ENCODE results near the gene ALLC. TPM values are rescaled to one million over a fixed set of nuclear protein-coding genes. Genes with fewer than 3 reads are reported as not detected.

The ALLC gene
- total RNA-seq, 1 donor from 2014 or later = not detected

DNA sequence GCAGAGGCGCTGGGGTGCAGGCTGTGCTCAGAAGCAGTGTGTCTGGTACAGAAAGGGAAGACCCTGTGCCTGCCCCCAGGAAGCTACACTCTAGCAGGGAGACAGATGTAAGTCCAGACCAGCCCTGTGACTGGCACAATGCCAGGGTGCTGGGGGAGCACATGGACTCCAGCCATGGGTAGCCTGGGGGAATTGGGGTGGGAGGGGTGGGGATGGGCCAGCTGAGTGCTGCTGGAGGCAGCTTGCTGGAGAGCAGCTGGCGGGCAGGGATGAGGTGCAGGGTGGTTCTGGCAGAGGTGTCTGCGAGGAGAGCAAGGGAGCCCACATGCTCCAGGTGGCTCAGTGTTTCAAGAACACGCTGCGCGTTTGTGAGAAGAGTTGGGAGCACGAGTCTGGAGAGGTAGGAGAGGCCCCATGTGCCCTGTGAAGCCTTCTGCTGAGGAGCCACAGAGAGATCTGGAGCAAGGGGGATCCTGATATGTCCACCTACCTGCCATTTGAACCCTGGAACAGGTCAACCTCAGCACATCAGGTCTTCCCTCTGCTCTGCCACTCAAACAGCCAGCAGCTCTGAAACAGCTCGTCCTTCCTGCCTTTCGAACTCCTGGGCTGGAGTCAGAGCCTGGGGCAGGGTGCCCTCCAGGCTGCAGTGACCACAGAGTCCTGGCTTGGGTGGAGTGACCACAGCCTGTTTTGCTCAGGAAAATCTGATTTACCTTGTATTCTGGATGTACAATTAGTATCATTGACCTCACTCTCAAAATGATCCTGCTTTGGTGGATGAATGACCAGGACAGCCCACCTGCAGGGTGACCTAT lies 15.1 kb downstream of the ALLC start:
- H3K4me1 Mint-ChIP-seq (ENCODE audit: low read depth, unreplicated experiment) = no peaks in the 10 kb centered on the region
- peaks cover 4% of the 10 kb centered on the region for H3K9me3 Mint-ChIP-seq (ENCODE audit: unreplicated experiment)
- H3K36me3 Mint-ChIP-seq (ENCODE audit: unreplicated experiment) = peaks cover 1% of the 10 kb centered on the region
- no peak overlapping the region for H3K27ac Mint-ChIP-seq (ENCODE audit: unreplicated experiment)
- no peaks in the 10 kb centered on the region for H3K27me3 Mint-ChIP-seq (ENCODE audit: unreplicated experiment)
- TF ChIP-seq, protein P1, sequence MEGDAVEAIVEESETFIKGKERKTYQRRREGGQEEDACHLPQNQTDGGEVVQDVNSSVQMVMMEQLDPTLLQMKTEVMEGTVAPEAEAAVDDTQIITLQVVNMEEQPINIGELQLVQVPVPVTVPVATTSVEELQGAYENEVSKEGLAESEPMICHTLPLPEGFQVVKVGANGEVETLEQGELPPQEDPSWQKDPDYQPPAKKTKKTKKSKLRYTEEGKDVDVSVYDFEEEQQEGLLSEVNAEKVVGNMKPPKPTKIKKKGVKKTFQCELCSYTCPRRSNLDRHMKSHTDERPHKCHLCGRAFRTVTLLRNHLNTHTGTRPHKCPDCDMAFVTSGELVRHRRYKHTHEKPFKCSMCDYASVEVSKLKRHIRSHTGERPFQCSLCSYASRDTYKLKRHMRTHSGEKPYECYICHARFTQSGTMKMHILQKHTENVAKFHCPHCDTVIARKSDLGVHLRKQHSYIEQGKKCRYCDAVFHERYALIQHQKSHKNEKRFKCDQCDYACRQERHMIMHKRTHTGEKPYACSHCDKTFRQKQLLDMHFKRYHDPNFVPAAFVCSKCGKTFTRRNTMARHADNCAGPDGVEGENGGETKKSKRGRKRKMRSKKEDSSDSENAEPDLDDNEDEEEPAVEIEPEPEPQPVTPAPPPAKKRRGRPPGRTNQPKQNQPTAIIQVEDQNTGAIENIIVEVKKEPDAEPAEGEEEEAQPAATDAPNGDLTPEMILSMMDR (IDR thresholded peaks at IDR 0.05; ENCODE audit: partially characterized antibody, unreplicated experiment) = no peak
- no peak for DNase-seq
- H3K4me3 Mint-ChIP-seq (ENCODE audit: unreplicated experiment) = no peak overlapping the region

DNA sequence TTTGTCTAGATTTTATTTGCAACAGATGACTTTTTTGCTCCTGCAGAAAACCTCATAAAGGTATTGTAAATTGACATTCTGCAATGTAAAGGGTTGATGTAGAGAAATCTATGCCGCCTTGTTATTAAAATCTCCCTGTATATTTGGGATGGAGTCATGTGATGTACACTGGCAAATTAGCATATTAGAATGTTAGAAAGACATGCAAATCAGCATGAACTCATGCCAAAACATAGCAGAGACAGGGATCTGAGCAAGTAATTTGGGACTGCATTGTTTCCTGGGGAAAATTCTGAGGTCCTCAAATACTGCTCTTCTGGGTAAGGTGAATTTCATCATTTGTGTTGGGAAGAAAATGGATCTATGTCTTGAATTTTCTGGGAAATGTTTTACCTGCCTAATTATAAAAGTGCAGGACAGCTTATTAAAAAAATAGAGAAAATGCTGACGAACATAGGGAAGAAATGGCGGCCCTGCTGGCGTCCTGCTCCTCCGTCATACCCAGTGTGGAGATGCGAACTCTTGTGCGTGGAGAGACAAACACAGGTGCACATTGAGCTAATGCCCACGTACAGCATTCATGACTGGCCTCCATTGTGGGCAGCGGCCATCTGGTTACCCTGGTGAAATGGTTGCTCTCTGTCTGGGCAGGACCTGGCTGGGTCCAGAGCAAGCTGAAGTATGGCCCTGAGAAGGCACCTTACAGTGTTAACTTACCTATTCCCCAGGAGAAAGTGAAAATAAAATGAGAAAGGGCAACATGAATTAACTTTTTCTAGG lies 16.3 kb downstream of the ALLC start:
- H3K9me3 Mint-ChIP-seq (ENCODE audit: unreplicated experiment) = peaks cover 2% of the 10 kb centered on the region
- TF ChIP-seq, protein P1 (IDR thresholded peaks at IDR 0.05; ENCODE audit: partially characterized antibody, unreplicated experiment) = no peak
- no peak for DNase-seq
- no peak overlapping the region for H3K27ac Mint-ChIP-seq (ENCODE audit: unreplicated experiment)
- H3K4me3 Mint-ChIP-seq (ENCODE audit: unreplicated experiment) = no peak overlapping the region
- H3K36me3 Mint-ChIP-seq (ENCODE audit: unreplicated experiment) = no peaks in the 10 kb centered on the region
- no peaks in the 10 kb centered on the region for H3K27me3 Mint-ChIP-seq (ENCODE audit: unreplicated experiment)
- H3K4me1 Mint-ChIP-seq (ENCODE audit: low read depth, unreplicated experiment) = no peaks in the 10 kb centered on the region

DNA sequence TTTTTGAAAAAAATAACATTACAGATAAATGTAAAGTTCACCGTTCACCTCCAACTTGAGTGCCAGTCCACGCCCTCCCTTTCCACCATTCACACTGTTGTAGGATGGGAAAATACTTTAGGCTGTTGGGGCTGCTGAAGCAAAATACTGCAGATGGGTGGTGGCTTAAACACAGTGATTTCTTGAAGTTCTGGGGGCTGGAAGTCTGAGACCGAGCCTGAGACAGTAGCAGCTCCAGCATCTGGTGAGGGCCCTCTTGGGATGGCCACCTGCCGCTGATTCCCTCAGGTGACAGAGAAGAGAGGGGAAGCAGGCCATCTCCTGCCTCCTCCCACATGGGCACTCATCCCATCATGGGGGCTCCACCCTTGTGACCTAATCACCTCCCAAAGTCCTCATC lies 17.7 kb downstream of the ALLC start:
- H3K27ac Mint-ChIP-seq (ENCODE audit: unreplicated experiment) = no peak overlapping the region
- no peak for DNase-seq
- TF ChIP-seq, protein P1 (IDR thresholded peaks at IDR 0.05; ENCODE audit: partially characterized antibody, unreplicated experiment) = no peak
- no peak overlapping the region for H3K4me3 Mint-ChIP-seq (ENCODE audit: unreplicated experiment)
- no peaks in the 10 kb centered on the region for H3K9me3 Mint-ChIP-seq (ENCODE audit: unreplicated experiment)
- H3K4me1 Mint-ChIP-seq (ENCODE audit: low read depth, unreplicated experiment) = no peaks in the 10 kb centered on the region
- no peaks in the 10 kb centered on the region for H3K36me3 Mint-ChIP-seq (ENCODE audit: unreplicated experiment)
- H3K27me3 Mint-ChIP-seq (ENCODE audit: unreplicated experiment) = no peaks in the 10 kb centered on the region

DNA sequence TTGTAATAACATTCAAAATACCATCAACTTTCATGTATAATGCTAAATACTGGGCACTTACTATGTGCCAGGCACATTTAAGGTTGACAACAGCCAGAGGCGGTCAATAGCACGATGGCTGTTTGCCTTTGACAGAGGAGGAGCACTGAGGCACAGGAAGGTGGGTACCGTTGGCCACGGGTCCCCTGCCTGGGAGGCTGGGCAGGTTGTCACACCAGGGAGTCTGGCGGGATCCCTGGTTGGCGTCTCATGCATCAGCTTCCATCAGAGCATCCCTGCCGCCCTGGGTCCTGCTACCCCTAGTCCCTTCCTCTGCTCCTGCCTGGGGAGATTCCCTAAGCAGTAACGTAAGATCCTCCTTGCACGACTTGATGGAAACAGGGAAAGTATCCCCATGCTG lies 19.4 kb downstream of the ALLC start:
- H3K9me3 Mint-ChIP-seq (ENCODE audit: unreplicated experiment) = no peaks in the 10 kb centered on the region
- H3K4me1 Mint-ChIP-seq (ENCODE audit: low read depth, unreplicated experiment) = no peaks in the 10 kb centered on the region
- TF ChIP-seq, protein P1 (IDR thresholded peaks at IDR 0.05; ENCODE audit: partially characterized antibody, unreplicated experiment) = no peak
- no peaks in the 10 kb centered on the region for H3K27me3 Mint-ChIP-seq (ENCODE audit: unreplicated experiment)
- H3K27ac Mint-ChIP-seq (ENCODE audit: unreplicated experiment) = no peak overlapping the region
- no peak overlapping the region for H3K4me3 Mint-ChIP-seq (ENCODE audit: unreplicated experiment)
- H3K36me3 Mint-ChIP-seq (ENCODE audit: unreplicated experiment) = no peaks in the 10 kb centered on the region
- DNase-seq = no peak

DNA sequence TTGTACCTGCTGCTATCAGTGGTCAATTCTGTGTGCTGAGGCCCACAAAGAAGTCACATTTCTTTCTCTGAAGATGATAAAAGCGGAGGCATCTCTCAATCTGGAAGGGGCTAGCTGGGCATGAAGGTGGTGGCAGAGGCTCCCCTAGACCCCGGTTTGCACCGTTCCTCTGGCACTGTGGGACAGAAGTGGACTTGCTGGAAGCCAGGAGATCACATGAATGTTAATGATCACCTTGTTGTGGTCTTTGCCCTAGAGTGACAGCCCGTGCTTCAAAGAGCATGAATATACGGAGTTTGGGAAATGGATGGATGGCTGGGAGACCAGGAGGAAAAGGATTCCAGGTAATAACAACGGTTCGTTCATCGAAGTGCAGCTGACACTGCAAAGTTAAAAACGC lies 20.2 kb downstream of the ALLC start:
- Mint-ChIP-seq H3K4me3 (ENCODE audit: unreplicated experiment) (no peak overlapping the region), H3K4me1 (ENCODE audit: low read depth, unreplicated experiment) (no peaks in the 10 kb centered on the region), H3K27ac (ENCODE audit: unreplicated experiment) (no peak overlapping the region), H3K36me3 (ENCODE audit: unreplicated experiment) (no peaks in the 10 kb centered on the region), H3K27me3 (ENCODE audit: unreplicated experiment) (no peaks in the 10 kb centered on the region), H3K9me3 (ENCODE audit: unreplicated experiment) (no peaks in the 10 kb centered on the region)
- TF ChIP-seq, protein P1 (IDR thresholded peaks at IDR 0.05; ENCODE audit: partially characterized antibody, unreplicated experiment) = no peak
- no peak for DNase-seq
